Spleen (tissue), 11 donors: ENCODE data around the gene MMP11. TPM values are rescaled to one million over a fixed set of nuclear protein-coding genes. Genes with fewer than 3 reads are reported as not detected.
A peak's percentile ranks its signal among the peaks of the same experiment; 100 is the strongest.

ENCODE experiments used
- DNase-seq: peaks from one replicate; pipeline ENCODE4 v3.0.0-alpha.2; 2020
- H3K27ac ChIP-seq, 8 donors: fragments of 200-600 bp; sonication (generic) in 7 of 8; 1 replicate in 4 of 8; 2 replicates in 4 of 8; pipeline versions ENCODE4 v1.5.0 to v1.8.0; 2016 to 2021; ENCODE audit warnings: inconsistent platforms in 4 of 8, mild to moderate bottlenecking in 4 of 8, moderate library complexity in 1 of 8
- H3K27me3 ChIP-seq, 7 donors: fragments of 200-600 bp; sonication (generic) in 6 of 7; replicated peaks in 1 of 7; 1 replicate in 4 of 7; 2 replicates in 3 of 7; pipeline versions ENCODE4 v1.5.0 to v1.8.0; 2016 to 2021; ENCODE audit warnings: inconsistent platforms in 3 of 7, mild to moderate bottlenecking in 1 of 7
- H3K36me3 ChIP-seq, 6 donors: fragments of 200-600 bp; sonication (generic) in 5 of 6; 1 replicate in 4 of 6; 2 replicates in 2 of 6; pipeline versions ENCODE4 v1.5.0 to v1.8.0; 2016 to 2021; ENCODE audit warnings: inconsistent platforms in 2 of 6
- H3K4me1 ChIP-seq, 6 donors: fragments of 200-600 bp; sonication (generic) in 5 of 6; 1 replicate in 3 of 6; 2 replicates in 3 of 6; pipeline versions ENCODE4 v1.5.0 to v1.8.0; 2016 to 2021; ENCODE audit warnings: inconsistent platforms in 3 of 6
- H3K4me3 ChIP-seq, 8 donors: fragments of 200-600 bp; sonication (generic) in 7 of 8; 1 replicate in 4 of 8; 2 replicates in 4 of 8; pipeline versions ENCODE4 v1.5.0 to v1.8.0; 2016 to 2021; ENCODE audit warnings: inconsistent platforms in 4 of 8, mild to moderate bottlenecking in 4 of 8, moderate library complexity in 2 of 8
- H3K9me3 ChIP-seq, 8 donors: fragments of 200-600 bp; sonication (generic) in 7 of 8; 1 replicate in 4 of 8; 2 replicates in 4 of 8; pipeline versions ENCODE4 v1.5.0 to v1.8.0; 2016 to 2021; ENCODE audit warnings: inconsistent platforms in 4 of 8
- POLR2A ChIP-seq, 3 donors: fragments of 450-650 bp; IDR thresholded peaks; one replicate each; pipeline ENCODE4 v1.5.1; 2017; ENCODE audit warnings: antibody characterized with exemption in 3 of 3, mild to moderate bottlenecking in 1 of 3
- POLR2AphosphoS5 ChIP-seq, 3 donors: sonication (generic); formaldehyde crosslinking; IDR thresholded peaks; one replicate each; pipeline ENCODE4 v1.5.1; 2017; ENCODE audit warnings: antibody characterized with exemption in 3 of 3
- WGBS, 5 donors: extraction: QIAGEN DNeasy Blood & Tissue Kit in 3 of 5; methylation state at CpG; one replicate each; pipeline versions ENCODE4 v1.1.5 to v1.1.7; 2013 to 2018; 5-methylcytosine and 5-hydroxymethylcytosine counted together
- intact Hi-C: fragments of 100-400 bp; cut with DNase I; formaldehyde crosslinking; loops from one replicate; pipeline ENCODE4 v1.15.0; 2023; ENCODE audit warnings: low total_unique reads
- polyA plus RNA-seq, 3 donors: library from polyadenylated mRNA; stranded (reverse); fragments of 200-250 nt; gene quantifications; one replicate each; pipeline ENCODE4 v1.2.1, GENCODE V29; 2013
- total RNA-seq, 7 donors: library from RNA; depleted of rRNA in 3 of 7; stranded (reverse); fragments of >200 nt in 3 of 7; fragmentation: NEBNext Ultra II Directional in 4 of 7; extraction: Animal tissue kit (Norgen Biotek cat#: 25700) in 4 of 7; gene quantifications; one replicate each; pipeline versions ENCODE4 v1.1.0 to v1.2.1, GENCODE V29; 2016 to 2021
- TF ChIP-seq, protein P1 (sequence below), 11 experiments: fragments of 200-600 bp in 7 of 11; fragments of 450-650 bp in 4 of 11; sonication (generic) in 4 of 11; IDR thresholded peaks in 8 of 11; conservative IDR thresholded peaks in 3 of 11; 1 replicate in 7 of 11; 2 replicates in 4 of 11; pipeline versions ENCODE4 v1.4.0 to v1.8.0; 2016 to 2021; ENCODE audit warnings: antibody characterized with exemption in 11 of 11, inconsistent platforms in 4 of 11, mild to moderate bottlenecking in 1 of 11
- donor health status: healthy with polysubstance abuse.
- donor health status: DM: no; HTN: no; CAD: no; lungs with moderate emphysema.
- donor health status: DM: no; HTN: no; CAD: no.
- donor health status: Bipolar disorder and iron deficiency.
- donor health status: healthy.
- donor health status: DM: no; HTN: no; CAD: no.
- donor health status: DM: yes; HTN: yes; CAD: no.

Gene MMP11
- total and polyA plus RNA-seq, 10 donors, result 0.66 to 11.0 (median 4.2) TPM

DNA sequence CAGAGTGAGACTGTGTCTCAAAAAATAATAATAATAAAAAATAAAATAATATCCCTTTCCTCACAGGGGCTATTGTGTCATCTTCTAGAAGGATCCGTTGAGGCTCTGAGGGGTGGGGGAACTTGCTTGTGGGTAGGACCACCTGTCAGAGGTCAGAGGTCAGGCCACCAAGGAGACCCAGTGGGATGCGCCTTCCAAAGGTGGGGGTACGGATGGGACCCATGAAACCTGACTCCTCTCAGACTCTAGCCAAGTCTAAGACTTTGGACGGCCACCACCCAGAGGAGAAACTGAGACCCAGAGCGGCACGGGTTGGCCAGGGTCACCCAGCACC, 367 bp upstream of the MMP11 start:
- DNase-seq, result no peak
- Histone ChIP-seq H3K27ac (peak overlapping the region in 4 of 8 donors; percentile 48 to 72 (median 59)), H3K4me3 (peak overlapping the region; percentile 8 to 75 (median 43)), H3K4me1 (peaks cover 21 to 75% (median 56%) of the 10 kb centered on the region in 6 donors), H3K36me3 (no peaks in the 10 kb centered on the region), H3K27me3 (peaks cover 0 to 16% (median 0%) of the 10 kb centered on the region in 7 donors), H3K9me3 (no peaks in the 10 kb centered on the region)
- TF ChIP-seq, protein P1, sequence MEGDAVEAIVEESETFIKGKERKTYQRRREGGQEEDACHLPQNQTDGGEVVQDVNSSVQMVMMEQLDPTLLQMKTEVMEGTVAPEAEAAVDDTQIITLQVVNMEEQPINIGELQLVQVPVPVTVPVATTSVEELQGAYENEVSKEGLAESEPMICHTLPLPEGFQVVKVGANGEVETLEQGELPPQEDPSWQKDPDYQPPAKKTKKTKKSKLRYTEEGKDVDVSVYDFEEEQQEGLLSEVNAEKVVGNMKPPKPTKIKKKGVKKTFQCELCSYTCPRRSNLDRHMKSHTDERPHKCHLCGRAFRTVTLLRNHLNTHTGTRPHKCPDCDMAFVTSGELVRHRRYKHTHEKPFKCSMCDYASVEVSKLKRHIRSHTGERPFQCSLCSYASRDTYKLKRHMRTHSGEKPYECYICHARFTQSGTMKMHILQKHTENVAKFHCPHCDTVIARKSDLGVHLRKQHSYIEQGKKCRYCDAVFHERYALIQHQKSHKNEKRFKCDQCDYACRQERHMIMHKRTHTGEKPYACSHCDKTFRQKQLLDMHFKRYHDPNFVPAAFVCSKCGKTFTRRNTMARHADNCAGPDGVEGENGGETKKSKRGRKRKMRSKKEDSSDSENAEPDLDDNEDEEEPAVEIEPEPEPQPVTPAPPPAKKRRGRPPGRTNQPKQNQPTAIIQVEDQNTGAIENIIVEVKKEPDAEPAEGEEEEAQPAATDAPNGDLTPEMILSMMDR (IDR thresholded peaks at IDR 0.05 in 8 of 11, conservative IDR thresholded peaks at IDR 0.05 in 3 of 11), result no peak
- no peak for TF ChIP-seq POLR2A (IDR thresholded peaks at IDR 0.05)
- no peak for TF ChIP-seq POLR2AphosphoS5 (IDR thresholded peaks at IDR 0.05)
- WGBS, 5 donors, result 22 to 41% (median 31%) methylated on average over 4 to 6 of the region's 6 CpGs
- intact Hi-C loops, result loop anchor here (5.0 kb wide), 1 partner anchor 75 kb away; no protein-coding TSS in a partner anchor

GRCh38 chr22:23773483-23774113, 949 bp downstream of the MMP11 start:
- no peaks in the 10 kb centered on the region for H3K9me3 ChIP-seq
- H3K27me3 ChIP-seq, result peaks cover 0 to 16% (median 0%) of the 10 kb centered on the region in 7 donors
- peaks cover 16 to 62% (median 49%) of the 10 kb centered on the region in 6 donors for H3K4me1 ChIP-seq
- H3K36me3 ChIP-seq, result no peaks in the 10 kb centered on the region
- 81 to 88% (median 85%) methylated on average over 7 of the region's 7 CpGs for WGBS, 5 donors
- DNase-seq, result no peak
- peak overlapping the region in 4 of 8 donors; percentile 42 to 75 (median 50) for H3K4me3 ChIP-seq
- no peak for TF ChIP-seq POLR2A (IDR thresholded peaks at IDR 0.05)
- no peak overlapping the region for H3K27ac ChIP-seq
- intact Hi-C loops, result loop anchor here (5.0 kb wide), 1 partner anchor 74 kb away; no protein-coding TSS in a partner anchor

GRCh38 chr22:23774114-23774921, 1.7 kb downstream of the MMP11 start:
- peaks cover 0 to 16% (median 0%) of the 10 kb centered on the region in 7 donors for H3K27me3 ChIP-seq
- 84 to 90% (median 85%) methylated on average over 12 of the region's 12 CpGs for WGBS, 5 donors
- H3K36me3 ChIP-seq, result no peaks in the 10 kb centered on the region
- H3K4me1 ChIP-seq, result peaks cover 14 to 54% (median 41%) of the 10 kb centered on the region in 6 donors
- no peak overlapping the region for H3K27ac ChIP-seq
- H3K4me3 ChIP-seq, result no peak overlapping the region
- intact Hi-C loops, result loop anchor here (5.0 kb wide), 1 partner anchor 73 kb away; no protein-coding TSS in a partner anchor
- H3K9me3 ChIP-seq, result no peaks in the 10 kb centered on the region
- DNase-seq, result no peak
- no peak for TF ChIP-seq POLR2A (IDR thresholded peaks at IDR 0.05)
- TF ChIP-seq, protein P1 (IDR thresholded peaks at IDR 0.05 in 8 of 11, conservative IDR thresholded peaks at IDR 0.05 in 3 of 11), result no peak
- no peak for TF ChIP-seq POLR2AphosphoS5 (IDR thresholded peaks at IDR 0.05)

DNA sequence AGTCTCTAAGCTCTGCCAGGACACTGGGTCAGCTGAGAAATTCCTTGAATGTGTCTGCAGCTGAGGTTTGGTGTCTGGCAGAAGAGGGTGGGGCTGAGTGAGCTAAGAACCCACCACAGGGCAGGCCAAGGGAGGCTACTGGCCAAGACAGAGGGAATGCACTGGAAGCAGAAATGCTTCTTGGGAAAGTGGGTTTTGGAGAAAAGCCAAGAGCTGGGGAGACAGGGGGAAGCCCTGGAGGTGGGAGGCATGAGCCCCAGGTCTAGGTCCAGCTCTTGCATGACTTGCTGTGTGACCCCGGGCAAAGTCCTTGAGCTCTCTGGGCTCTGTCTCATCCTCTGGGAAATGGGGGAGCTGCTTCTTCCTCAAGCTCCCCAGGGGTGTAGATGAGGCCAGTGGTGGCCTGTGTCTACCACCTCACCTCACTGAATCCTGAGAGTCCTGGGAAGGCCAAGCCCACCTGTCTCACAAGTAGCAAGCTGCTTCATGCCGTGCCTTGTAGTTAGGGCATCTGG, 2.3 kb downstream of the MMP11 start:
- intact Hi-C loops, result loop anchor here (5.0 kb wide), 1 partner anchor 72 kb away; no protein-coding TSS in a partner anchor
- peaks cover 0 to 16% (median 0%) of the 10 kb centered on the region in 7 donors for H3K27me3 ChIP-seq
- H3K9me3 ChIP-seq, result no peaks in the 10 kb centered on the region
- WGBS, 5 donors, result 78 to 100% (median 89%) methylated on average over 1 to 2 of the region's 2 CpGs
- H3K4me3 ChIP-seq, result no peak overlapping the region
- H3K27ac ChIP-seq, result no peak overlapping the region
- H3K36me3 ChIP-seq, result no peaks in the 10 kb centered on the region
- no peak for TF ChIP-seq POLR2AphosphoS5 (IDR thresholded peaks at IDR 0.05)
- TF ChIP-seq, protein P1 (IDR thresholded peaks at IDR 0.05 in 8 of 11, conservative IDR thresholded peaks at IDR 0.05 in 3 of 11), result no peak
- TF ChIP-seq POLR2A (IDR thresholded peaks at IDR 0.05), result no peak
- no peak for DNase-seq
- H3K4me1 ChIP-seq, result peaks cover 14 to 48% (median 36%) of the 10 kb centered on the region in 6 donors
